ENCODE measurements around the gene ZNF783.

DNA sequence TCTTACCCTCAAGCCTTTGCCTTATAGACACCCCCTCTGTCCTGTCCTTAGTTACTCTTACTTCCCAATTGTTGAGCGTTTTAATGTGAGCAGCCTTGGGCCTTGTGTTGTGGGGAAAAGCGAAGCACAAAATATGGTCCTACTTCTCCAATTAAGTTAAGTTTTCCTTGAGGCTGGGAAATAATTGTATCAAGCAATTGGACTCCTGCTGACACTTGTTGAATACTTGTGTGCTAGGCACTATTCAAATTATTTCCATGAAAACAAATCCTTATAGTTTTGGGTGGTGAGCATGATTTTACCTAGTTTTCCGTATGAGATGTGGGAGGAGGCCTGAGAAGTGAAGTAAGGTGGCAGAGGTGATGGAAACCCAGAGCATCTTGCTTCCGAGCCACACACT, 5.4 kb upstream of the ZNF783 start:
- TF ChIP-seq, protein P1, sequence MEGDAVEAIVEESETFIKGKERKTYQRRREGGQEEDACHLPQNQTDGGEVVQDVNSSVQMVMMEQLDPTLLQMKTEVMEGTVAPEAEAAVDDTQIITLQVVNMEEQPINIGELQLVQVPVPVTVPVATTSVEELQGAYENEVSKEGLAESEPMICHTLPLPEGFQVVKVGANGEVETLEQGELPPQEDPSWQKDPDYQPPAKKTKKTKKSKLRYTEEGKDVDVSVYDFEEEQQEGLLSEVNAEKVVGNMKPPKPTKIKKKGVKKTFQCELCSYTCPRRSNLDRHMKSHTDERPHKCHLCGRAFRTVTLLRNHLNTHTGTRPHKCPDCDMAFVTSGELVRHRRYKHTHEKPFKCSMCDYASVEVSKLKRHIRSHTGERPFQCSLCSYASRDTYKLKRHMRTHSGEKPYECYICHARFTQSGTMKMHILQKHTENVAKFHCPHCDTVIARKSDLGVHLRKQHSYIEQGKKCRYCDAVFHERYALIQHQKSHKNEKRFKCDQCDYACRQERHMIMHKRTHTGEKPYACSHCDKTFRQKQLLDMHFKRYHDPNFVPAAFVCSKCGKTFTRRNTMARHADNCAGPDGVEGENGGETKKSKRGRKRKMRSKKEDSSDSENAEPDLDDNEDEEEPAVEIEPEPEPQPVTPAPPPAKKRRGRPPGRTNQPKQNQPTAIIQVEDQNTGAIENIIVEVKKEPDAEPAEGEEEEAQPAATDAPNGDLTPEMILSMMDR (IDR thresholded peaks at IDR 0.05; ENCODE audit: poor library complexity), result no peak
- TF ChIP-seq EZH2phosphoT487 (IDR thresholded peaks at IDR 0.05; ENCODE audit: low read depth, severe bottlenecking, unreplicated experiment), result no peak
- no peak for TF ChIP-seq EZH2 (IDR thresholded peaks at IDR 0.05; ENCODE audit: borderline replicate concordance)

Data from hepatocyte (in vitro differentiated cells).